GM19023 (cell line): ENCODE data around the gene DSG4.

ENCODE experiments used
- ATAC-seq: cut with Tn5 transposase; IDR thresholded peaks from one replicate; pipeline ENCODE4 v1.9.1; 2021; ENCODE audit warnings: mild to moderate bottlenecking, moderate library complexity; ENCODE audit not compliant: unreplicated experiment

DSG4 gene

DNA sequence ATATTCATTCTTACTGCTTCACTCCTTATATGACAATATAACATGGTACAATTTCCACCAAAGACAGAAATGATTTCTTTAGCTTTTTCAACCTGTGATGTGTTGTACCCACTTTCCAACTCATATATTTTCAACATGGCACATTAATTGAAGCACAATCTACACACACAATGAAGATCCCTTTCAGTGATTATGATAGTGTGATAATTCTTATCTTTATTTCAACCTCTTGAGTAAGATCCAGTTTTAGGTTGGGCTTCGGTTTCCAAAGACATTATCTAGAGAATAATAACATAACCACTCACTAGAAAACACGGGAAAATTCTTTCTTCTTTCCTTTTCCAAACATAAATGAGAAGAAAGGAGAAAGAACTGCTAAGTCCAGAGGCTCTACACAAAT is 67.6 kb downstream of the DSG4 start:
- no peak for ATAC-seq

DNA sequence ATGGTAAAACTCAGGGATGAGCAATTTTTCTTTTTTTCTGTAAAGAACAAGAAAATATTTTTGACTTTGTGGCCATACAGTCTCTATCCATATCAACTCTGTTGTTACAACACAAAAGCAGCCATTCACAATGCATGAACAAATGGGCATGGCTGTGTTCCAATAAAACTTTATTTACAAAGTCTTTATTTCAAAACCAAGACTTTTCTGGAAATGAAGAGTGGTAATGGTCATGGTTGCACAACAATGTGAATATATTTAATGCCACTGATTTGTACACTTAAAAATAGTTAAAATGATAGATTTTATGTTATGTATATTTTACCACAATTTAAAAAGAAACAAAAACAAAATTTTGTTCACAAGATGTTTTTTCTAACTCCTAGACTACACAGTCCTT is 69.3 kb downstream of the DSG4 start:
- ATAC-seq: no peak

- no peak for ATAC-seq
Measured at GRCh38 chr18:31446854-31447253, 70.3 kb downstream of the DSG4 start.

- ATAC-seq: no peak
Measured at GRCh38 chr18:31447530-31448191, 71.1 kb downstream of the DSG4 start, which contains the start of gene DSG3. DSG3 (plus strand) TSS chr18:31447741; CDS start chr18:31447878, 137 bp downstream.

DNA sequence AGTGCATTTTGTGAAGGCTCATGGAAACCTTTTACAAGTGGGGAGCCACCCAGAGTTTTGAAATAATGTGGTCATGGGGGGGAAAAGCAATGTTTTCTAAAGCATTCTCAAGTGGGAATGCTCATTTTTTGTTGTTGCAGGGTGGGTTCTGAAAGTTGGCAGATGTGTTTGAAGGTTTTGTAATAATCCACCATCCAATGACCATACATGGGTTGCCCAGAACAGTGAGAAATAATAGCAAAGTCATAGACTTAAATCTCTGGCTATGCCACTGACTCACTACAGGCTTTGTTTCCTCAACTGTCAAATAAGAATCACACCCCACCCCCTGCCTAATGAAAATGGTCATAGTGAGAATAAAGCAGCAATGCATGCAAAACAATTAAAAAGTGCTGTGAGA is 73.8 kb downstream of the DSG4 start:
- no peak for ATAC-seq

DNA sequence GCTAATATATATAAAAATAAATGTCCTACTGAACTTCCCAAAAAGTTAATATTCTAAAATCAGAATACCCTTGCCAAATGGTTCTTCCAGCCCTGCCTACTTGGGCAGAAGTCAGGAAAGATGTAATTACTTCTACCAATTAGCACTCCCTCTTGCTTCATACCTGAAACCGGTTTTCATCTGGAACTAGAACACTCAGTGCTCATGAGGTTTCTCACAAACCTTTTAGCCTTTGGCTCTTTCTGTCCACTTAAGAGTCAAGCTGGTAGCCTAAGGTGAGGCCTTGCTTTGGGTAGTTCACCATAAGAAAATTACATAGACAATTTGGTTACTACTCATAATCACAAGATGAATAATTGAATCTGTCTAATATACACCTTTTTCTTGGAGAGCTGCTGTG is 75.0 kb downstream of the DSG4 start:
- no peak for ATAC-seq

GRCh38 chr18:31454066-31454708 is 77.6 kb downstream of the DSG4 start:
- ATAC-seq: no peak
